Camera-type eye (tissue), 1 donor: ENCODE results near the gene ATXN3L. TPM values are rescaled to one million over a fixed set of nuclear protein-coding genes. Genes with fewer than 3 reads are reported as not detected.

Source experiments
- total RNA-seq: library from RNA; depleted of rRNA; stranded (reverse); fragments of >200 nt; gene quantifications from one replicate; pipeline ENCODE4 v1.2.3, GENCODE V29; 2014

The ATXN3L gene
- total RNA-seq = not detected

GRCh38 chrX:13319953-13320352 lies at the start of gene ATXN3L:
Gene ATXN3L (minus strand): TSS chrX:13320053. CDS start chrX:13319934, 119 bp downstream.

Other genes starting within 250 kb of the ATXN3L start
- 75.3 TPM for gene EGFL6, start 249.5 kb upstream of the ATXN3L start, total RNA-seq